GM23338 (cell line): Measurements from ENCODE around the gene GTF3C5. TPM values are rescaled to one million over a fixed set of nuclear protein-coding genes. Genes with fewer than 3 reads are reported as not detected.

ENCODE experiments used
- ATAC-seq: fragments of 200-7000 bp; cut with Tn5 transposase; 3 replicates; pipeline ENCODE4 v1.9.1; 2020
- DNase-seq: peaks from one replicate; pipeline ENCODE4 v3.0.0-alpha.2; 2015; ENCODE audit warnings: low spot score
- H2AFZ ChIP-seq: fragments of 200-600 bp; sonication (generic); 2 replicates; pipeline ENCODE4 v1.8.0; 2016; ENCODE audit warnings: antibody characterized with exemption, mild to moderate bottlenecking, moderate library complexity
- H3F3A ChIP-seq: fragments of 200-600 bp; sonication (generic); replicated peaks from 2 replicates; pipeline ENCODE4 v1.8.0; 2017; ENCODE audit warnings: antibody characterized with exemption, mixed run types, low read depth
- H3K27ac ChIP-seq: fragments of 200-600 bp; sonication (generic); 2 replicates; pipeline ENCODE4 v1.6.1; 2016; ENCODE audit warnings: low read depth
- H3K27me3 ChIP-seq: fragments of 200-600 bp; sonication (generic); 2 replicates; pipeline ENCODE4 v1.8.0; 2016; ENCODE audit warnings: mild to moderate bottlenecking, mixed run types, moderate library complexity; ENCODE audit not compliant: insufficient read depth
- H3K36me3 ChIP-seq: fragments of 200-600 bp; sonication (generic); 2 replicates; pipeline ENCODE4 v1.8.0; 2016; ENCODE audit warnings: mild to moderate bottlenecking; ENCODE audit not compliant: insufficient read depth
- H3K4me1 ChIP-seq: fragments of 200-600 bp; sonication (generic); 2 replicates; pipeline ENCODE4 v1.8.0; 2016; ENCODE audit warnings: mild to moderate bottlenecking, moderate library complexity; ENCODE audit not compliant: insufficient read depth
- H3K4me2 ChIP-seq: fragments of 200-600 bp; sonication (generic); 2 replicates; pipeline ENCODE4 v1.7.1; 2017; ENCODE audit warnings: mixed run types
- H3K4me3 ChIP-seq: fragments of 200-600 bp; sonication (generic); 2 replicates; pipeline ENCODE4 v1.6.1; 2016; ENCODE audit warnings: mixed run types
- H3K79me2 ChIP-seq: fragments of 200-600 bp; sonication (generic); replicated peaks from 2 replicates; pipeline ENCODE4 v1.8.0; 2017; ENCODE audit warnings: mild to moderate bottlenecking; ENCODE audit not compliant: insufficient read depth
- H3K9me2 ChIP-seq: fragments of 200-600 bp; sonication (generic); 2 replicates; pipeline ENCODE4 v1.8.0; 2017; ENCODE audit not compliant: insufficient read depth
- H4K20me1 ChIP-seq: fragments of 200-600 bp; sonication (generic); replicated peaks from 2 replicates; pipeline ENCODE4 v1.8.0; 2017; ENCODE audit warnings: mild to moderate bottlenecking; ENCODE audit not compliant: insufficient read depth
- H3K27ac Mint-ChIP-seq: 2 replicates; pipeline ENCODE4 v1.8.0; 2020; ENCODE audit warnings: inconsistent platforms, mild to moderate bottlenecking, moderate library complexity, mixed read lengths
- H3K27me3 Mint-ChIP-seq: 3 replicates; pipeline ENCODE4 v1.8.0; 2022; ENCODE audit warnings: low read depth, mild to moderate bottlenecking, moderate library complexity, mixed read lengths, inconsistent platforms; ENCODE audit not compliant: insufficient read depth, poor library complexity
- H3K36me3 Mint-ChIP-seq: 3 replicates; pipeline ENCODE4 v1.8.0; 2021; ENCODE audit warnings: low read depth, mild to moderate bottlenecking, inconsistent platforms, moderate library complexity, mixed read lengths
- H3K4me1 Mint-ChIP-seq: 3 replicates; pipeline ENCODE4 v1.8.0; 2020; ENCODE audit warnings: mild to moderate bottlenecking, inconsistent platforms, mixed read lengths
- H3K4me3 Mint-ChIP-seq: 3 replicates; pipeline ENCODE4 v1.8.0; 2021; ENCODE audit warnings: moderate library complexity, mild to moderate bottlenecking, inconsistent platforms, mixed read lengths
- H3K9me3 Mint-ChIP-seq: 3 replicates; pipeline ENCODE4 v1.8.0; 2020; ENCODE audit warnings: moderate library complexity, mild to moderate bottlenecking, inconsistent platforms, mixed read lengths
- EZH2 ChIP-seq: fragments of 200-600 bp; sonication (generic); IDR thresholded peaks from one replicate; pipeline ENCODE4 v1.8.0; 2017; ENCODE audit warnings: antibody characterized with exemption, mild to moderate bottlenecking, low read depth; ENCODE audit not compliant: unreplicated experiment
- NANOG ChIP-seq: IDR thresholded peaks from 2 replicates; pipeline ENCODE4 v1.6.1; 2016; ENCODE audit warnings: antibody characterized with exemption, borderline replicate concordance
- POLR2AphosphoS5 ChIP-seq: IDR thresholded peaks from 2 replicates; pipeline ENCODE4 v1.6.1; 2016; ENCODE audit warnings: antibody characterized with exemption, low read depth
- ZNF462 ChIP-seq: fragments of 250-450 bp; sonication (Bioruptor Pico); IDR thresholded peaks from 2 replicates; pipeline ENCODE4 v1.5.0; 2020; ENCODE audit warnings: mild to moderate bottlenecking, moderate library complexity
- polyA plus RNA-seq: library from polyadenylated mRNA; unstranded; fragments of >200 nt; fragmentation: Nextera tagmentation; extraction: Ambion mirVana; gene quantifications from 2 replicates; pipeline ENCODE4 v1.2.1, GENCODE V29; 2016
- total RNA-seq: library from RNA; depleted of rRNA; stranded (reverse); fragments of >200 nt; shearing (Covaris generic); gene quantifications from 2 replicates; pipeline ENCODE4 v1.2.3, GENCODE V29; 2014

The GTF3C5 gene
- total and polyA plus RNA-seq, 2 experiments from 2014 or later: 46.0 to 78.8 TPM

GRCh38 chr9:133003671-133004090, 27.1 kb upstream of the GTF3C5 start:
- Histone ChIP-seq H3K4me2 (peak overlapping the region; percentile 71), H3F3A (0 out of 2 replicates have a peak, but pooled peaks cover 4% of the 10 kb centered on the region), H3K9me2 (no peaks in the 10 kb centered on the region), H3K4me3 (peak overlapping the region; percentile 38; the same call in 1 of the 2 replicates), H3K36me3 (no peaks in the 10 kb centered on the region), H2AFZ (no peak overlapping the region), H3K79me2 (no peaks in the 10 kb centered on the region), H3K27ac (no peak overlapping the region), H3K4me1 (peaks cover 23% of the 10 kb centered on the region), H4K20me1 (no peaks in the 10 kb centered on the region), H3K27me3 (peaks cover 51% of the 10 kb centered on the region)
- Mint-ChIP-seq H3K9me3 (no peaks in the 10 kb centered on the region; the same call in 2 of the 3 replicates), H3K36me3 (no peaks in the 10 kb centered on the region), H3K27me3 (peaks cover 55% of the 10 kb centered on the region), H3K4me3 (peak overlapping the region; percentile 51; the same call in 2 of the 3 replicates), H3K27ac (no peak overlapping the region), H3K4me1 (peaks cover 37% of the 10 kb centered on the region)
- TF ChIP-seq NANOG: peak; percentile 46; the same call in 1 of the 2 replicates
- 0 out of 2 replicates have a peak, but pooled peaks have one; percentile 32 for TF ChIP-seq ZNF462 (CRISPR knock-in tag)
- 0 out of 2 replicates have a peak, but pooled peaks have one; percentile 46 for TF ChIP-seq POLR2AphosphoS5
- no peak for TF ChIP-seq EZH2
- DNase-seq (peak; percentile 70), ATAC-seq (peak; percentile 80)
